Measurements from ENCODE around the gene STK17A.

The STK17A gene

DNA sequence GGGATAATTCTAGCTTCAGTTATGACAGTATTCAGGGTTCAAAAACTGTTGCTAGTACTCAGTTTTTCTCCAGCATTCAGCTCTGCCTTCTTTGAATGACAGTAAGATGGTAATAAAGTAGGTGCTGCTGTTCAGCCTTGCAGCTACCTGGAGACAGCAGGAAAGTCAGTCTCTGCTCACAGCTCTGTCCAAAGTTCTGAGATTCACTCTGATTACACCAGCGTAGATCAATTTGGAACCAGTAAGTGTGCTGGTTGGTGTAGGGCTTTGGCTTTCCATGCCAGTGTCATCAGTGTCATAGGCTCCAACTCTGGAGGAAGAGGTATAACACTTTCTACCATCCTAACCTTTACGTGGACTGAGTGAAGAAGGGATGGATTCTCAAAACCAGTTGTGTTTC lies 26.2 kb downstream of the STK17A start:
- TF ChIP-seq YY1 (IDR thresholded peaks at IDR 0.05; ENCODE audit: low read depth): no peak
- TF ChIP-seq CREB1 (IDR thresholded peaks at IDR 0.05; ENCODE audit: low read depth): no peak
- TF ChIP-seq, protein P1, sequence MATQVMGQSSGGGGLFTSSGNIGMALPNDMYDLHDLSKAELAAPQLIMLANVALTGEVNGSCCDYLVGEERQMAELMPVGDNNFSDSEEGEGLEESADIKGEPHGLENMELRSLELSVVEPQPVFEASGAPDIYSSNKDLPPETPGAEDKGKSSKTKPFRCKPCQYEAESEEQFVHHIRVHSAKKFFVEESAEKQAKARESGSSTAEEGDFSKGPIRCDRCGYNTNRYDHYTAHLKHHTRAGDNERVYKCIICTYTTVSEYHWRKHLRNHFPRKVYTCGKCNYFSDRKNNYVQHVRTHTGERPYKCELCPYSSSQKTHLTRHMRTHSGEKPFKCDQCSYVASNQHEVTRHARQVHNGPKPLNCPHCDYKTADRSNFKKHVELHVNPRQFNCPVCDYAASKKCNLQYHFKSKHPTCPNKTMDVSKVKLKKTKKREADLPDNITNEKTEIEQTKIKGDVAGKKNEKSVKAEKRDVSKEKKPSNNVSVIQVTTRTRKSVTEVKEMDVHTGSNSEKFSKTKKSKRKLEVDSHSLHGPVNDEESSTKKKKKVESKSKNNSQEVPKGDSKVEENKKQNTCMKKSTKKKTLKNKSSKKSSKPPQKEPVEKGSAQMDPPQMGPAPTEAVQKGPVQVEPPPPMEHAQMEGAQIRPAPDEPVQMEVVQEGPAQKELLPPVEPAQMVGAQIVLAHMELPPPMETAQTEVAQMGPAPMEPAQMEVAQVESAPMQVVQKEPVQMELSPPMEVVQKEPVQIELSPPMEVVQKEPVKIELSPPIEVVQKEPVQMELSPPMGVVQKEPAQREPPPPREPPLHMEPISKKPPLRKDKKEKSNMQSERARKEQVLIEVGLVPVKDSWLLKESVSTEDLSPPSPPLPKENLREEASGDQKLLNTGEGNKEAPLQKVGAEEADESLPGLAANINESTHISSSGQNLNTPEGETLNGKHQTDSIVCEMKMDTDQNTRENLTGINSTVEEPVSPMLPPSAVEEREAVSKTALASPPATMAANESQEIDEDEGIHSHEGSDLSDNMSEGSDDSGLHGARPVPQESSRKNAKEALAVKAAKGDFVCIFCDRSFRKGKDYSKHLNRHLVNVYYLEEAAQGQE (IDR thresholded peaks at IDR 0.05; ENCODE audit: low read depth): peak; percentile 44; the same call in 1 of the 2 replicates
- no peak for TF ChIP-seq TEAD4 (IDR thresholded peaks at IDR 0.05)
- no peak for TF ChIP-seq CEBPB (IDR thresholded peaks at IDR 0.05)
- no peak for TF ChIP-seq RAD21 (IDR thresholded peaks at IDR 0.05; ENCODE audit: low read depth)
- TF ChIP-seq ZBTB7A (IDR thresholded peaks at IDR 0.05; ENCODE audit: low read depth): no peak

DNA sequence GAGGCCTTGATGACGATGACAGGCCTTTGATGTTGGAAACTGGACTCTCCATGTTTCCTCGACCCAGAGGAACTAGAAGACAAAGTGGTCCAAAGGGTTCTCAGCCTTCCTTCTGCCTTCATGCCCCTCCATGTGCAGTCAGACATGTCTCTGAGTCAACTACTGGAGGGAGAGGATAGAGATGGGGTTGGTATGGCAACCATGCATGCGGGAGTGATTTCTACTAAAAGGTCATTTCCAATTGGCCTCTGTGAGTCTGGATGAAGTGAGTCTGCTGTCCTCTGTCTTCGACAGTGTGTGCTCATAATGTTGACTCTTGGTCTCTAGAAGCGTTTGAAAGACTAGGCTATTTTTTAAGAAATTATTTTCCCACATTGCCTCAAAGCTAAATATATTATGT lies 29.2 kb downstream of the STK17A start:
- TF ChIP-seq EP300 (IDR thresholded peaks at IDR 0.05; ENCODE audit: borderline replicate concordance): no peak
- no peak for TF ChIP-seq EGR1 (IDR thresholded peaks at IDR 0.05)
- TF ChIP-seq NFIC (IDR thresholded peaks at IDR 0.05): no peak
- no peak for TF ChIP-seq TCF12 (IDR thresholded peaks at IDR 0.05; ENCODE audit: low read depth)
- no peak for TF ChIP-seq TAF1 (IDR thresholded peaks at IDR 0.05; ENCODE audit: low read depth)
- TF ChIP-seq TEAD4 (IDR thresholded peaks at IDR 0.05): no peak
- TF ChIP-seq, protein P1 (IDR thresholded peaks at IDR 0.05; ENCODE audit: low read depth): no peak
- no peak for TF ChIP-seq RAD21 (IDR thresholded peaks at IDR 0.05; ENCODE audit: low read depth)
- no peak for TF ChIP-seq CREB1 (IDR thresholded peaks at IDR 0.05; ENCODE audit: low read depth)
- TF ChIP-seq, protein P2, sequence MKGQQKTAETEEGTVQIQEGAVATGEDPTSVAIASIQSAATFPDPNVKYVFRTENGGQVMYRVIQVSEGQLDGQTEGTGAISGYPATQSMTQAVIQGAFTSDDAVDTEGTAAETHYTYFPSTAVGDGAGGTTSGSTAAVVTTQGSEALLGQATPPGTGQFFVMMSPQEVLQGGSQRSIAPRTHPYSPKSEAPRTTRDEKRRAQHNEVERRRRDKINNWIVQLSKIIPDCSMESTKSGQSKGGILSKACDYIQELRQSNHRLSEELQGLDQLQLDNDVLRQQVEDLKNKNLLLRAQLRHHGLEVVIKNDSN (IDR thresholded peaks at IDR 0.05): no peak
- no peak for TF ChIP-seq FOXM1 (IDR thresholded peaks at IDR 0.05; ENCODE audit: borderline replicate concordance, low read depth)
- TF ChIP-seq, protein P3, sequence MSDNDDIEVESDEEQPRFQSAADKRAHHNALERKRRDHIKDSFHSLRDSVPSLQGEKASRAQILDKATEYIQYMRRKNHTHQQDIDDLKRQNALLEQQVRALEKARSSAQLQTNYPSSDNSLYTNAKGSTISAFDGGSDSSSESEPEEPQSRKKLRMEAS (IDR thresholded peaks at IDR 0.05): no peak
- no peak for TF ChIP-seq ZBTB7A (IDR thresholded peaks at IDR 0.05; ENCODE audit: low read depth)
- TF ChIP-seq YY1 (IDR thresholded peaks at IDR 0.05; ENCODE audit: low read depth): no peak
- TF ChIP-seq CEBPB (IDR thresholded peaks at IDR 0.05): no peak

DNA sequence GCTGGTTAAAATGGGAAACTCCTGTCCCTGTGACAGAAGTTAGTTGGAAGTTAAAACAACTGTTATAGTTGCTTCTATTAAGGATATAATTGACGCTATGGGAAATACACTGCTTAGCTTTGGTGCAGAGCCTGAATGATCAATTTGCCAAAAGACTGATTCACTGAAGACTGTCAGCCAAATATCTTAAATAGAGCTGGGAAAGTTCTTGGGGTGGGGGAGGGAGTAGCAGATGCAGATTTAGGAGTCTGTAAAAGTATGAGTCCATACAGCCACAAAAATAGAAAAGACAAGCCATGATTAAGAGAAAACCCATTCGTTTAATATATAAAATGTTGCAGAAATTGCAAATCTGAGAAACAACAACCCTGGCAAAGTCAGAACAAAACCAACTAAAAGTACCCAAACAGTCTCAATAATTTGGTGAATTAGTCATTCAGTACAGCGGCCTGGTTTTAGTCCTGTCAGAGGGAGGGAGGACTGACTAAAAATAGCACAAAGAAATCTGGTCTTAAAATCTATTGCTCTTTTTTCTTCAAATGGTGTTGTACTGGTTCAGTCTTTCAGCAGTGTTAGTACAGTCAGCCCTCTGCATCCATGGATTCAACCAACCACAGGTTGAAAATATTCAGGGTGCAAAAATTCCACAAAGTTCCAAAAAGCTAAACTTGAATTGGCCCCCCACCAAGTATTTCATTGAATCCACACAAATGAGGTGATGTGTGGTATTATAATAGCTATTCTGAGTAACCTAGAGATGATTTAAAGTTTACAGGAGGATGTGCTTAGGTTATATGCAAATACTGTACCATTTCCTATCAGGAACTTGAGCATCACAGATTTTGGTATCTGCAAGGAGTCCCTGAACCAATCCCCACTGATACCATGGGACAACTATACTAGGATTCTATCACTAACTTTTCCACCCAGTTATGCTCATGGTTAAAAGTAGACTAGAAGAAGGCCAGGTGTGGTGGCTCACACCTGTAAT lies 30.0 kb downstream of the STK17A start:
- TF ChIP-seq TEAD4 (IDR thresholded peaks at IDR 0.05): no peak
- TF ChIP-seq EP300 (IDR thresholded peaks at IDR 0.05; ENCODE audit: borderline replicate concordance): no peak
- TF ChIP-seq, protein P2 (IDR thresholded peaks at IDR 0.05): no peak
- TF ChIP-seq TCF12 (IDR thresholded peaks at IDR 0.05; ENCODE audit: low read depth): no peak
- TF ChIP-seq, protein P1 (IDR thresholded peaks at IDR 0.05; ENCODE audit: low read depth): no peak

DNA sequence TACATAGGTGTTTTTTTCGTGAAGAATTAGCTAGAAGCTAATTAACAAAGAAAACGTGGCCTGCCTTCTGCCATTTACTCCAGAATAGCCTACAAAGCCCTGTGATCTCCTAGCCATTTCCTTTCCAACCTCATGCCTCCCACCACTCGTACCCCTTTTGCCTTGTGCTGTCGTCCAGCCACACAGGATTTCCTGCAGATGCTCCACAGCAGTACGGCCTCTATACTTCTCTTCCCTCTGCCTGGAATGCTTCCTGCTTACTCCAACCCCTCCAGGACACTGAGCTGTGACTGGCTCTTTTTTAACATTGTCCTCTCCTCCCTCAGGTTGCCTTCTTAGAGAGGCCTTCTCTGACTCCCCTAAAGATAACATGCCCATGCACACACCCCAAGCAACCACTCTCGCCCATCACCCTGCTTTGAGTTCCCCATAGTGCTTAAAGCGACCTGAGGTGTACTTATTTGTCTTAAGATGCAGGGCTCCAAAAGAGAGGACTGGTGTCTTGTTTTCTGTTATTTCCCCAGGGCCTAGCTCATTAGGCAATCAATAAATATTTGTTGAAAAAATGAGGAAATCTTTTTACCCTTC lies 32.7 kb downstream of the STK17A start:
- TF ChIP-seq EGR1 (IDR thresholded peaks at IDR 0.05) (no peak), ZBTB7A (IDR thresholded peaks at IDR 0.05; ENCODE audit: low read depth) (no peak), YY1 (IDR thresholded peaks at IDR 0.05; ENCODE audit: low read depth) (no peak), TEAD4 (IDR thresholded peaks at IDR 0.05) (no peak), FOXM1 (IDR thresholded peaks at IDR 0.05; ENCODE audit: borderline replicate concordance, low read depth) (no peak), TAF1 (IDR thresholded peaks at IDR 0.05; ENCODE audit: low read depth) (no peak), EP300 (IDR thresholded peaks at IDR 0.05; ENCODE audit: borderline replicate concordance) (no peak), TCF12 (IDR thresholded peaks at IDR 0.05; ENCODE audit: low read depth) (no peak), RAD21 (IDR thresholded peaks at IDR 0.05; ENCODE audit: low read depth) (no peak), NFIC (IDR thresholded peaks at IDR 0.05) (no peak), CEBPB (IDR thresholded peaks at IDR 0.05) (no peak), CREB1 (IDR thresholded peaks at IDR 0.05; ENCODE audit: low read depth) (no peak)
- TF ChIP-seq, protein P3 (IDR thresholded peaks at IDR 0.05): no peak
- TF ChIP-seq, protein P2 (IDR thresholded peaks at IDR 0.05): no peak
- TF ChIP-seq, protein P1 (IDR thresholded peaks at IDR 0.05; ENCODE audit: low read depth): no peak

Measured in Ishikawa (cell line).